HG03175 (cell line): Measurements from ENCODE around the gene KRTAP4-12.
"Not testable (repeated sequence)": the region's sequence is repeated elsewhere in the genome, so short reads cannot be mapped to it uniquely, and the experiment has no call there.

ENCODE experiments used
- ATAC-seq: cut with Tn5 transposase; IDR thresholded peaks from one replicate; pipeline ENCODE4 v1.9.1; 2021; ENCODE audit warnings: mild to moderate bottlenecking, moderate library complexity; ENCODE audit not compliant: unreplicated experiment

KRTAP4-12 gene

GRCh38 chr17:41123991-41124371 is at the start of gene KRTAP4-12:
Gene KRTAP4-12, minus strand, starts transcription at chr17:41124182. Its CDS starts 60 bp downstream, at chr17:41124122.
- ATAC-seq = not testable (repeated sequence)

DNA sequence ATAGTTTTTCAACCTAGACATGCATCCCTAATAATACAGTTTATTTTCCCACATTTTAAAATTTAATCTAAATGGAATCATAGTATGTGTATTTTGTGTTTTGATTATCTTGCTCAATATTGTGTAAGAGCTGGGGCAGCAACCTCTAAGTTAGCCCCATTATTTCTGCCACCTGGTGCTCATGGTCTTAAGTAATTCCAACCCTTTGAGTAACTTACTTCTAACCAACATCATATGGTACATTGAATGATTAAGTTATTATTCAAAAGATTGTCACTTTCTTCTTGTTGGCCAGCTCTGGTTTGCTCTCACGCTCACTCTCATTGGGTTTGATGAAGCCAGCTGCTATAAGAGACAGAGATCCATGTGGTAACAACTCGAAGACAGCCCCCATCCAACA is 47.9 kb upstream of the KRTAP4-12 start:
- no peak for ATAC-seq

DNA sequence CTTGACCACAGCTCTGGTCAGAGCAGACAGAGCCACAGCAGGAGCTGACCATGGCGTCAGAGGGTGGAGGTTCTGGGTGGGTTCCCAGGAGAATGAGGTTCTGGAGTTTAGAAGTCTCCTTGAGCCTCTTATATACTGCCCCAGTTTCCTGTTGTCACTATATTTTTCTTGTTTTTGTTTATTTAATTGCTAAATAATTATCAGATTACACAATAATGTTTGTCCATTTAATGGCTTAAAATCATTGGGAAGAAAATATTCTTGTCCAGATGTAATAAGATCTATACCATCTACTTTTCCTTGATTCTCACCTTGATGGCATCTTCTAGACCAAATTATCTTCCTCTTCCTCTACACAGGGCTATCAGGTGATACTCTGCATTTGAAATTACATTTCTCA is 44.1 kb upstream of the KRTAP4-12 start, which contains the start of gene KRTAP4-3:
TSS of gene KRTAP4-3 (minus strand) at position 101 of the 400 bp plus-strand sequence. CDS start at position 52, 49 bp downstream.
- no peak for ATAC-seq

- ATAC-seq = no peak
Measured at GRCh38 chr17:41167561-41167960, 43.6 kb upstream of the KRTAP4-12 start.

DNA sequence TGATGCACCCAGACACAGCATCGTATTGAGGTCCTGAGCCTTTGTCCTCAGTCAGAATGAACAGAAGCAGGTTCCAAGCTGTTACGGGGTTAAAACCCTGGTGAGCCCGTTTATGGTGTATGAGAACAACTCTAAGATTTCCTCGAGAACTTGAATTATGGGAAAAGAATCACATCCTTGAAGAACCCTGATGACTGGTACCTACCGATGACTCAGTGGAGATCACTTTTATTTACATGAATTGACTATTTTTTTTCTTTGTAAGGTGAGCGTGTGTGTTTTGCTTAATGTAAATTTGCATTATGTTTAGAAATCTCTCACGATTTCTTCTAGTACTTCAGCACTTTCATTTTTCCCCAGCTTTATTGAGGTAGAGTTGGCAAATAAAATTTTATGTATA is 39.8 kb upstream of the KRTAP4-12 start:
- no peak for ATAC-seq

- ATAC-seq = no peak
Measured at GRCh38 chr17:41160648-41161047, 36.7 kb upstream of the KRTAP4-12 start, which contains the start of gene KRTAP4-4. Gene KRTAP4-4, minus strand, starts transcription at chr17:41160748. Its CDS starts 57 bp downstream, at chr17:41160691.

DNA sequence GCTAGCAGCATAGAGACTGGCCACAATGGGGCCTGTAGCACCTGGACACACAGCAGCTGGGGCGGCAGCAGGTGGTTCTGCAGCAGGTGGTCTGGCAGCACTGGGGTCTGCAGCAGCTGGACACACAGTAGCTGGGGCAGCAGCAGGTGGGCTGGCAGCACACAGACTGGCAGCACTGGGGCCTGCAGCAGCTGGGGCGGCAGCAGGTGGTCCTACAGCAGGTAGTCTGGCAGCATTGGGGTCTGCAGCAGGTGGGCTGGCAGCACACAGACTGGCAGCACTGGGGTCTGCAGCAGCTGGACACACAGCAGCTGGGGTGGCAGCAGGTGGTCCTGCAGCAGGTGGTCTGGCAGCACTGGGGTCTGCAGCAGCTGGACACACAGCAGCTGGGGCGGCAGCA is 36.2 kb upstream of the KRTAP4-12 start:
- not testable (repeated sequence) for ATAC-seq

DNA sequence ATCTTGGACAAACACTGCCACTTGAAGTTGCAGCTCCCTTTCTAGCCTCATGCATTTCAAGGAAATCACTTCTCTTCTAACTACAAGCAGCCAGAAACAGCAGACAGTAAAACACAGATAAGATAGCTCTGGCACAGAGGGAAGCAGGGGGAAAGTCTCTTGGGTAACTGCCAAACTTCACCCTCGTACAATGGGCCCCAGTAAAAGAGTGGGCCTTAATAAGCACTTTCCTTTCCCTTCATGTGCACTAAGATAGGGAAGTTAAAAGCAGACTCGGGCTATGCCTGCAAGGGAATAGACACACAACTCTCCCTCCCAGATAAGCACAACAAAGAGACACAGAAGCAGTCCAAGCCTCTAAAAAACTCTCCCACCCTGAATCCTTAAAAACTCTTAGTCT is 29.9 kb upstream of the KRTAP4-12 start:
- no peak for ATAC-seq

GRCh38 chr17:41151525-41151924 is 27.5 kb upstream of the KRTAP4-12 start:
- no peak for ATAC-seq

GRCh38 chr17:41150026-41150425 is 26.0 kb upstream of the KRTAP4-12 start:
- ATAC-seq = no peak

GRCh38 chr17:41149652-41149985 is 25.6 kb upstream of the KRTAP4-12 start, which contains the start of gene KRTAP4-5:
Gene KRTAP4-5, minus strand, starts transcription at chr17:41149825. Its CDS starts 58 bp downstream, at chr17:41149767.
- no peak for ATAC-seq

DNA sequence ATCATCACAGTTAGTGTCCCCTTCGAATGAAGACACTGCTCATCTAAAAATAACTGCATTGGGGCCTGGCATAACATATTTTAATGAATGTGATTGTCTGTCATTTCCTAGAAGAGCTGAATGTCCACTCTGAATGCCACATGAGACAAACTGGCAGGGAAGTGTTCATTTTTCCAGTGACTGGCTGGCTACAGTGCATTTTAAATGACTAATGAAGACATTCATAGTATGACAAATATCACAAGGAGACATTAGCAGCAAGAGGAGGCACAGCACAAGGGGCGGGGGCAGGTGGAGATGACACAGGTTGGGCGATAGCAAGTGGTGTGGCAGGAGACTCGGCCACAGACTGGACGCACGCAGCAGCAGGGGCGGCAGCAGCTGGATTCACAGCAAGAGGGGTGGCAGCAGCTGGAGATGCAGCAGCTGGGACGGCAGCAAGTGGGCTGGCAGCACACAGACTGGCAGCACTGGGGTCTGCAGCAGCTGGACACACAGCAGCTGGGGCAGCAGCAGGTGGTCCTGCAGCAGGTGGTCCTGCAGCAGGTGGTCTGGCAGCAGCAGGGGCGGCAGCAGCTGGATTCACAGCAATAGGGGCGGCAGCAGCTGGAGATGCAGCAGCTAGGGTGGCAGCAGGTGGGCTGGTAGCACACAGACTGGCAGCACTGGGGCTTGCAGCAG is 25.1 kb upstream of the KRTAP4-12 start:
- not testable (repeated sequence) for ATAC-seq

DNA sequence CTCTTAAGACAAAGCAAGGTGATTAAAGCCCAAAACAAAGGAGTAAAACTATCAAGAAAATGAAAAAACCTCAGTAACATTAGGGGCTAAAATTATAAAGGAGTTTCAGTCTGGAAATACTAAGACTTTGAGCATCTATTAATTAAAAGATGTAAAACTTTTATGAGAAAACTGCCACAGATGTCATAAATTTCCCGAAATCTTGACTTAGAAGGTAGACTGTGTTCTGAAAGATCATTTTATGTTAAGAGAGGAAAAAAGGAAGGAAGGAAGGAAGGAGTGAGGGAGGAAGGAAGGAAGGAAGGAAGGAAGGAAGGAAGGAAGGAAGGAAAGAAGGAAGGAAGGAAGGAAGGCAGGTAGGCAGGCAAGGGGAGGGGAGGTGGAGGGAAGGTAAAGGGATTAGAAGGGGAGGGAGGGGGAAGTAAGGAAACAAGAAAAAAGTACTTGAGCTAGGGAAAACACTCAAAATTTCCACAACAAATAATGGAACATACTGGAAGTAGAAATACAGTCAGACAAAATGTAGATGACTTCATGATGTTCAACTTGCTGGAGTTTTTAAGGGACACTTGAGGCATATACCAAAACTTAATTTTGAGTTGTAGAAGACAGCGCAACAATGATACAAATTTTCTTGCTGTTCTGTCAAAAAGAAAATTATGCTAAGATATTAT is 23.7 kb upstream of the KRTAP4-12 start:
- no peak for ATAC-seq

- ATAC-seq = no peak
Measured at GRCh38 chr17:41145261-41145660, 21.3 kb upstream of the KRTAP4-12 start.

- no peak for ATAC-seq
Measured at GRCh38 chr17:41144846-41145245, 20.9 kb upstream of the KRTAP4-12 start.

DNA sequence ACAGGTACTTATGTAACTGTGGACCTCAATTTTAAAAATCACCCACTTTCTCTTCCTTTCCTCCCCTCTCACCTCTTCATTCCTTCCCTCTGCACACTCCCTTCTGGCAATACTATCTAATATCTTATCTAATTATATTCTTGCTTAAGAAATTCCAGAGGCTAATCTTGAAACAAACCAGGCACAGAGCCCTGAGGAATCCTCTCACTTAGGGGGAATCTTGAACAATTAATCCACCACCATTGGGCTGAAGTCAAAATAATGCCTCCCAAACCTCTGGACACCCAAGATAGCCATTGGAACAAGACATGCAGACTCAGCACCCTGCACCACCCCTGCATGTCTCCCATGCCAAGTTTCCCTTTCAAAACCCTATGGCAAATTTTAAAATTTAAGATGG is 17.4 kb upstream of the KRTAP4-12 start:
- ATAC-seq = no peak

GRCh38 chr17:41140360-41141131 is 16.6 kb upstream of the KRTAP4-12 start, which contains the start of gene KRTAP4-6:
Gene KRTAP4-6, minus strand, starts transcription at chr17:41140544. Its CDS starts 57 bp downstream, at chr17:41140487.
- ATAC-seq = no peak

DNA sequence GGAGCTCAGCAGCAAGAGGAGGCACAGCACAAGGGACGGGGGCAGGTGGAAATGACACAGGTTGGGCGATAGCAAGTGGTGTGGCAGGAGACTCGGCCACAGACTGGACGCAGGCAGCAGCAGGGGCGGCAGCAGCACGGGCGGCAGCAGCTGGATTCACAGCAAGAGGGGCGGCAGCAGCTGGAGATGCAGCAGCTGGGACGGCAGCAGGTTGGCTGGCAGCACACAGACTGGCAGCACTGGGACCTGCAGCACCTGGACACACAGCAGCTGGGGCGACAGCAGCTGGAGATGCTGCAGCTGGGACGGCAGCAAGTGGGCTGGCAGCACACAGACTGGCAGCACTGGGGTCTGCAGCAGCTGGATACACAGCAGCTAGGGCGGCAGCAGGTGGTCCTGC is 15.9 kb upstream of the KRTAP4-12 start:
- not testable (repeated sequence) for ATAC-seq

GRCh38 chr17:41133880-41134735 is 10.1 kb upstream of the KRTAP4-12 start:
- no peak for ATAC-seq

DNA sequence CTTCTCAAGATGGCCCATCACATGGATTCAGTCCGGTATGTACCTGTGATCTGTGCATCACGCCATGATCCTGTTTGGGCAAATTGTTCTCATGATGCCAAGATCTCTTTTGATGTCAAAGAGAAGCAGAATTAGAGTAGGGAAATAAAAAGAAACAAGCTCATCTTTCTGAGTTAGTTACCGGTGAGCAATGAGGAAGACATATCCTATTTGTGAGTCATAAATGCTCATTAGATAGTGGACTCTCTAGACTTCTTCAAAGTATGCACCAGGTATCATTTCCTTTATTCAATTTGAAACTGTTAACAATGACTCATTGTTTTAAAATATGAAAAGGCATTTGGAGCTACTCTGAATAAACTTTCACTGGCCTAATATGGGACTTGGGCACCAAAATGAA is 8.0 kb upstream of the KRTAP4-12 start:
- ATAC-seq = no peak
